B cell (primary cell): Measurements from ENCODE around the gene CREG1. TPM values are rescaled to one million over a fixed set of nuclear protein-coding genes. Genes with fewer than 3 reads are reported as not detected.

ENCODE experiments used
- ATAC-seq: fragments of 200-7000 bp; cut with Tn5 transposase; one replicate; pipeline ENCODE4 v1.10.0; 2021; ENCODE audit warnings: low read depth, mild to moderate bottlenecking, moderate number of reproducible peaks, moderate library complexity
- CTCF ChIA-PET: fragments of 350-600 bp; sonication (Branson Sonifier 250); formaldehyde crosslinking; loops from one replicate; lab custom pipeline; 2021; ENCODE audit warnings: antibody characterized with exemption, inconsistent platforms; lab: Charles Lee
- POLR2A ChIA-PET: fragments of 350-600 bp; sonication (Branson Sonifier 250); formaldehyde crosslinking; loops from one replicate; lab custom pipeline; 2021; ENCODE audit warnings: antibody characterized with exemption; lab: Charles Lee
- DNase-seq: peaks from one replicate; pipeline ENCODE4 v3.0.0; 2013
- H2AFZ ChIP-seq: 2 replicates; pipeline ENCODE4 v1.6.1; 2012; ENCODE audit warnings: mild to moderate bottlenecking, low read depth, low read length; ENCODE audit not compliant: insufficient read depth, poor library complexity, severe bottlenecking
- H3K27ac ChIP-seq, 2 donors: 1 replicate in 1 of 2; 2 replicates in 1 of 2; pipeline ENCODE4 v1.5.1; 2012 to 2013; ENCODE audit warnings: low read length in 2 of 2, mild to moderate bottlenecking in 2 of 2, moderate library complexity in 1 of 2
- H3K27me3 ChIP-seq, 4 experiments: fragments of 200-600 bp in 1 of 4; sonication (generic) in 1 of 4; replicated peaks in 1 of 4; 1 replicate in 2 of 4; 2 replicates in 2 of 4; pipeline versions ENCODE4 v1.6.1 to v1.7.0; 2013 to 2016; ENCODE audit warnings: low read length in 3 of 4, mild to moderate bottlenecking in 2 of 4, mixed read lengths in 1 of 4, moderate library complexity in 1 of 4; ENCODE audit not compliant: insufficient read depth in 4 of 4, control insufficient read depth in 3 of 4; ENCODE audit errors: control extremely low read depth in 1 of 4
- H3K36me3 ChIP-seq, 2 experiments: replicated peaks in 1 of 2; 1 replicate in 1 of 2; 2 replicates in 1 of 2; pipeline versions ENCODE4 v1.6.1 to v1.7.1; 2013; ENCODE audit warnings: low read length in 1 of 2; ENCODE audit not compliant: insufficient read depth in 2 of 2, control insufficient read depth in 1 of 2; ENCODE audit errors: control extremely low read depth in 1 of 2, extremely low read depth in 1 of 2
- H3K4me1 ChIP-seq, 2 donors: fragments of 200-600 bp in 1 of 2; sonication (generic) in 1 of 2; 1 replicate in 1 of 2; 2 replicates in 1 of 2; pipeline versions ENCODE4 v1.5.1 to v1.6.1; 2013 to 2017; ENCODE audit warnings: low read length in 2 of 2; ENCODE audit not compliant: control insufficient read depth in 2 of 2, insufficient read depth in 2 of 2
- H3K4me2 ChIP-seq: replicated peaks from 2 replicates; pipeline ENCODE3; 2012; ENCODE audit warnings: mild to moderate bottlenecking, low read depth, low read length; ENCODE audit not compliant: poor library complexity, severe bottlenecking
- H3K4me3 ChIP-seq, 5 experiments: fragments of 200-600 bp in 1 of 5; sonication (generic) in 1 of 5; 1 replicate in 3 of 5; 2 replicates in 2 of 5; pipeline versions ENCODE4 v1.5.1 to v1.7.0; 2011 to 2016; ENCODE audit warnings: low read length in 4 of 5, mild to moderate bottlenecking in 4 of 5, low read depth in 2 of 5, control low read depth in 1 of 5, moderate library complexity in 1 of 5; ENCODE audit not compliant: insufficient read depth in 1 of 5; ENCODE audit errors: control extremely low read depth in 1 of 5, extremely low read depth in 1 of 5
- H3K79me2 ChIP-seq: fragments of 200-600 bp; sonication (generic); one replicate; pipeline ENCODE4 v1.6.0; 2016; ENCODE audit warnings: low read length; ENCODE audit not compliant: control insufficient read depth, insufficient read depth
- H3K9ac ChIP-seq: fragments of 200-600 bp; sonication (generic); 2 replicates; pipeline ENCODE4 v1.6.1; 2017; ENCODE audit warnings: mild to moderate bottlenecking, low read length, moderate library complexity
- H3K9me3 ChIP-seq, 3 donors: one replicate each; pipeline versions ENCODE4 v1.6.1 to v1.7.1; 2013; ENCODE audit warnings: low read length in 2 of 3; ENCODE audit not compliant: control insufficient read depth in 2 of 3, insufficient read depth in 1 of 3; ENCODE audit errors: control extremely low read depth in 1 of 3
- H4K20me1 ChIP-seq: 2 replicates; pipeline ENCODE4 v1.6.0; 2012; ENCODE audit warnings: mild to moderate bottlenecking, low read length; ENCODE audit not compliant: insufficient read depth, control insufficient read depth, poor library complexity, severe bottlenecking
- H3K27ac Mint-ChIP-seq: one replicate; pipeline ENCODE4 v1.8.0; 2021; ENCODE audit warnings: mixed read lengths
- H3K27me3 Mint-ChIP-seq: one replicate; pipeline ENCODE4 v1.8.0; 2021; ENCODE audit warnings: mixed read lengths
- H3K4me1 Mint-ChIP-seq: one replicate; pipeline ENCODE4 v1.8.0; 2021; ENCODE audit warnings: mixed read lengths
- H3K4me3 Mint-ChIP-seq: one replicate; pipeline ENCODE4 v1.8.0; 2021; ENCODE audit warnings: mixed read lengths
- H3K9me3 Mint-ChIP-seq: one replicate; pipeline ENCODE4 v1.8.0; 2022; ENCODE audit warnings: mixed read lengths; ENCODE audit not compliant: insufficient read depth
- CTCF ChIP-seq: fragments of 200-600 bp; IDR thresholded peaks from one replicate; pipeline ENCODE4 v1.8.0; 2022; ENCODE audit warnings: antibody characterized with exemption, mild to moderate bottlenecking
- EZH2 ChIP-seq: IDR thresholded peaks from 2 replicates; pipeline ENCODE4 v1.6.1; 2012; ENCODE audit warnings: borderline replicate concordance, low read depth, mild to moderate bottlenecking, moderate library complexity, low read length; ENCODE audit not compliant: insufficient read depth, poor library complexity, severe bottlenecking
- WGBS: methylation state at CpG from one replicate; pipeline ENCODE4 v1.1.5; 2013; ENCODE audit warnings: missing lambda C conversion rate; ENCODE audit not compliant: insufficient coverage; 5-methylcytosine and 5-hydroxymethylcytosine counted together
- intact Hi-C: fragments of 100-400 bp; cut with micrococcal nuclease; formaldehyde crosslinking; loops from one replicate; pipeline ENCODE4 v1.10.0; 2022
- polyA plus RNA-seq: library from polyadenylated mRNA; depleted of rRNA; stranded (reverse); fragments of >200 nt; gene quantifications from 2 replicates; pipeline ENCODE4 v1.2.3, GENCODE V29; 2012
- total RNA-seq, 2 donors: library from RNA; stranded (reverse); fragments of 120-200 nt in 1 of 2; gene quantifications; 1 replicate in 1 of 2; 2 replicates in 1 of 2; pipeline versions ENCODE4 v1.2.3 to v1.2.4, GENCODE V29; 2013 to 2022

The CREG1 gene
- total and polyA plus RNA-seq, 2 donors (not counting 1 experiment from before 2014, with no cell fraction given) = 7.5 to 8.4 TPM

GRCh38 chr1:167599957-167600581 is 46.5 kb upstream of the CREG1 start:
- ATAC-seq (peak; percentile 66), DNase-seq (peak; percentile 77)
- H3K27me3 ChIP-seq = no peaks in the 10 kb centered on the region
- Mint-ChIP-seq H3K27me3 (no peaks in the 10 kb centered on the region), H3K9me3 (no peaks in the 10 kb centered on the region), H3K4me1 (peaks cover 41% of the 10 kb centered on the region), H3K4me3 (peak overlapping the region; percentile 66), H3K27ac (peak overlapping the region; percentile 8)
- H3K27ac ChIP-seq = no peak overlapping the region
- CTCF ChIA-PET = interaction anchor here (0.7 to 12.1 kb wide), 34 partner anchors 10 to 482 kb away, joined by 3 to 378 read pairs (median 10); partner anchors contain the start of genes CREG1, MPZL1 and RCSD1
- peak; percentile 67 for TF ChIP-seq CTCF
- no peak for TF ChIP-seq EZH2
- POLR2A ChIA-PET = interaction anchor here (0.6 to 6.6 kb wide), 12 partner anchors 16 to 153 kb away, joined by 3 to 136 read pairs (median 5); partner anchors contain the start of genes CREG1, MPZL1 and RCSD1
- intact Hi-C loops = loop anchor here (1.0 to 5.0 kb wide), 7 partner anchors 17 to 115 kb away; partner anchors contain the start of genes CREG1 and RCSD1
- no peaks in the 10 kb centered on the region for H4K20me1 ChIP-seq
- H3K4me3 ChIP-seq = no peak overlapping the region
- no peaks in the 10 kb centered on the region for H3K9me3 ChIP-seq
- H3K4me1 ChIP-seq = peaks cover 38 to 39% of the 10 kb centered on the region in 2 donors
- H2AFZ ChIP-seq = no peak overlapping the region
- 0% methylated on average over 3 of the region's 5 CpGs for WGBS
- H3K36me3 ChIP-seq = no peaks in the 10 kb centered on the region
- peaks cover 89% of the 10 kb centered on the region for H3K79me2 ChIP-seq
- no peak overlapping the region for H3K9ac ChIP-seq
- peak overlapping the region; percentile 66 for H3K4me2 ChIP-seq

GRCh38 chr1:167594822-167595221 is 41.3 kb upstream of the CREG1 start:
- Histone ChIP-seq H3K79me2 (peaks cover 63% of the 10 kb centered on the region), H3K27ac (no peak overlapping the region), H3K27me3 (no peaks in the 10 kb centered on the region), H3K36me3 (peaks cover 1 to 3% of the 10 kb centered on the region in 2 experiments), H3K9ac (no peak overlapping the region), H4K20me1 (no peaks in the 10 kb centered on the region), H3K4me2 (no peak overlapping the region), H2AFZ (no peak overlapping the region), H3K9me3 (no peaks in the 10 kb centered on the region), H3K4me1 (peaks cover 2 to 3% of the 10 kb centered on the region in 2 donors), H3K4me3 (no peak overlapping the region)
- no peaks in the 10 kb centered on the region for H3K9me3 Mint-ChIP-seq
- CTCF ChIA-PET = interaction anchor here (0.8 kb wide), 1 partner anchor 93 kb away, joined by 4 read pairs; no protein-coding TSS in a partner anchor
- DNase-seq = no peak
- intact Hi-C loops = no loop called here
- H3K27me3 Mint-ChIP-seq = no peaks in the 10 kb centered on the region
- TF ChIP-seq CTCF (no peak), EZH2 (no peak)
- no peak for ATAC-seq
- no peak overlapping the region for H3K4me3 Mint-ChIP-seq
- H3K27ac Mint-ChIP-seq = no peak overlapping the region
- H3K4me1 Mint-ChIP-seq = peaks cover 5% of the 10 kb centered on the region
- 57% methylated on average over 5 of the region's 6 CpGs for WGBS
- POLR2A ChIA-PET = no interaction called here
